GM18907 (cell line): ENCODE results near the gene SURF4.
A peak's percentile ranks its signal among the peaks of the same experiment; 100 is the strongest.

ENCODE experiments used
- ATAC-seq: cut with Tn5 transposase; IDR thresholded peaks from one replicate; pipeline ENCODE4 v1.9.1; 2021; ENCODE audit warnings: mild to moderate bottlenecking, moderate library complexity; ENCODE audit not compliant: unreplicated experiment

The SURF4 gene

DNA sequence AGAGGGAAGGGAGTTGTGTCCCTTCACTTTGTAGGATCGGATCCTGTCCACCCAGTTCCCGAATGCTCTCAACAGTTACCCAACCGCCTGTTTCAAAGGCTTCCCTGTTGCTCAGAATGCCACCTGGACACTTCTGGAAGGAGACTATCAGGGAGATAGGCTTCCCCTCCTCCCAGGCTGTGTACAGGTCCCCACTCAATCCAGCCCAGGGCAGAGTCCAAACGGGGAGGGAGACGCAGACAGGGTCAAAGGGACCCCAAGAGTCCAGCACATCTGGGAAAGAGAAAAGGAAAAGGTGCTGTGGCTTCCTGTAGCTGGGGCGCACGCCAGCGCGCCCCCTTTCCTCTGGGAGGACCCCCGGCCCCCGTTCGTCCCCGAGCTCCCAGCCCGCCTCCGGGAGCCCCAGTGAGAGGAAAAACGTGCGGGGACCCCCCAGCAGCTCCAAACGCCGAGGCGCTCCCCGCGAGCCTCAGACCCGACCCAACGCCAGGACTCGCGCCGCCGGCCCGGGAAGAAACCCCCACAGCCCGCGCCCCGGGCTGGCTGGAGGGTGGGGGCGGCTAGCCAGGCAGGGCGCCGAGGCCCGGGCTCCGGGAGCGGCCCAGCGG, 640 bp downstream of the SURF4 start:
- ATAC-seq: peak; percentile 16

DNA sequence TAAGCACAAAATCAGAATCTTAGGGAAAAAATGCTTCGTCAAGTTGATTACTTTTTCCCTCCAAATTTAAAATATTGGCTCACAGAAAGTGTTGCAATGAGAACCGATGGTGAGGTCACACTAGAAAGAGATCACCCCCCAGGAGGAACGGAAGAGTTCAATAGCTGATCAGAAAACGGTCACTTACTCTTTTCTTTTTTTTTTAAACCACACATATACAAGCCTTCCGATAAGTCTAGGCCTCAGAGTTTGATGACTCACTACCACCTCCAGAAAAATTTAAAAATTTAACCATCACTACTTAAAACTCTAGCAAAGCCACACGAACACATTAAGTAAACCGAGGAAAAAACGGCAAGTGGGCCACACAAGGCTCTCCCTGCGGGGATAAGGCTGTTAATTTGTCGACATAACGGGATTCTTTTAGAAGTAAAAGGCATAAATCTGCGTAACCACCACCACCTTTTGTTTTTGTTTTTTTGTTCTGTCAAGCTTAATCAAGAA, 1.2 kb downstream of the SURF4 start:
- no peak for ATAC-seq

- ATAC-seq: no peak
Measured at GRCh38 chr9:133372144-133372543, 3.7 kb downstream of the SURF4 start.

DNA sequence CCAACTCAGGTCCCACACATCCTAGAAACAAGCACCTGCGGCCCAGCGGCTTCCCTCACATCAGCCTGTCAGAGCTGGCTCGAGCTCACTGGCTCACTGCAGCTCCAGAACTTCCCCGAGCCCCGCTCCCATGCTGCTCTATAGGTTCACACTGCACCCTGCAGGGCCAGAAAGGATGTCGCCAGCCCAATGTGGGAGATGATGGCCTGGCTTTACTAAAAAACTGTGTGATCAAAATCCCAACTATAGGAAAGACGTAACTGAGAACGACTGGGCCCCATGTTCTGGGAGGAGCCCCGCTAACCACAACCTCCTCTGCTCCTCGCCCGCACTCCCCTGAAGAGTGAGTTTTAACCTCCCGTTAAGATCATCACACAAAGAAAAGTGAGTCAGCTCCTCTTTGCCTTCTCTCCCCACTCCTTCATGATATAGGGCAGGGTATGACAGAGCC, 4.6 kb downstream of the SURF4 start:
- ATAC-seq: no peak

- no peak for ATAC-seq
Measured at GRCh38 chr9:133370685-133371084, 5.2 kb downstream of the SURF4 start.

- no peak for ATAC-seq
Measured at GRCh38 chr9:133369933-133370332, 5.9 kb downstream of the SURF4 start.

- no peak for ATAC-seq
Measured at GRCh38 chr9:133369422-133369821, 6.4 kb downstream of the SURF4 start.

DNA sequence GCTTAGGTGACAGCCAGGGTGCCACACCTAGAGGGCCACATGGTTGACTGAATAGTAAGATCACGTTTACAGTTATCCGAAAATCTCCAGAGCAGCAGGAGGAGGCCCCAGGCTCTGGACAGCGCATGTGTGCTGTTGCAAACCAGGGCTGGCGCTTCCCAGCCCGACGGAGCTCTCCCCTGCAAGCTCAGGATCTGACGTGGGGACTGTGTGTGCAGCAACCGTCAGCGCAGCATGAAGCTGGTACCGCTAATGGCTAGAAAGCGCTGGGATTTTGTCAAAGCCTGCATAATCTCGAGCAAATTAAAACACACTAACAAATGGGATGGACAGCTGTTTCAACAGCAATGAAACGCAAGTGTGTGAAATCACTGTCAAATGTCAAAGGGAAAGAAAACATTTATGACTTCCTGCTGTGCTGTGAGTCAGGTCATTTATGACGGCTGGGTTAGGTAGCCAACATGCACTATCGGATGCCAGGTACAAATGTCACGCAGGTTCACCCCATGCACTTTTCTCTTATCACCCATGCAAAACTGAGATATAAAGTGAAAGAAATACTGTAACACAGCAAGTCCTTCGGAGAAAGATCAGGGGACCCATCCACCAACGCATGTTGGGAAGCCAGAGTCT, 7.5 kb downstream of the SURF4 start:
- ATAC-seq: no peak

- no peak for ATAC-seq
Measured at GRCh38 chr9:133367778-133368177, 8.1 kb downstream of the SURF4 start.

GRCh38 chr9:133367221-133367620, 8.6 kb downstream of the SURF4 start:
- no peak for ATAC-seq

- ATAC-seq: no peak
Measured at GRCh38 chr9:133366435-133366834, 9.4 kb downstream of the SURF4 start.

GRCh38 chr9:133362359-133363044, 13.4 kb downstream of the SURF4 start:
- no peak for ATAC-seq

- no peak for ATAC-seq
Measured at GRCh38 chr9:133361507-133362092, 14.3 kb downstream of the SURF4 start.

GRCh38 chr9:133360400-133361393, 15.2 kb downstream of the SURF4 start:
- no peak for ATAC-seq

DNA sequence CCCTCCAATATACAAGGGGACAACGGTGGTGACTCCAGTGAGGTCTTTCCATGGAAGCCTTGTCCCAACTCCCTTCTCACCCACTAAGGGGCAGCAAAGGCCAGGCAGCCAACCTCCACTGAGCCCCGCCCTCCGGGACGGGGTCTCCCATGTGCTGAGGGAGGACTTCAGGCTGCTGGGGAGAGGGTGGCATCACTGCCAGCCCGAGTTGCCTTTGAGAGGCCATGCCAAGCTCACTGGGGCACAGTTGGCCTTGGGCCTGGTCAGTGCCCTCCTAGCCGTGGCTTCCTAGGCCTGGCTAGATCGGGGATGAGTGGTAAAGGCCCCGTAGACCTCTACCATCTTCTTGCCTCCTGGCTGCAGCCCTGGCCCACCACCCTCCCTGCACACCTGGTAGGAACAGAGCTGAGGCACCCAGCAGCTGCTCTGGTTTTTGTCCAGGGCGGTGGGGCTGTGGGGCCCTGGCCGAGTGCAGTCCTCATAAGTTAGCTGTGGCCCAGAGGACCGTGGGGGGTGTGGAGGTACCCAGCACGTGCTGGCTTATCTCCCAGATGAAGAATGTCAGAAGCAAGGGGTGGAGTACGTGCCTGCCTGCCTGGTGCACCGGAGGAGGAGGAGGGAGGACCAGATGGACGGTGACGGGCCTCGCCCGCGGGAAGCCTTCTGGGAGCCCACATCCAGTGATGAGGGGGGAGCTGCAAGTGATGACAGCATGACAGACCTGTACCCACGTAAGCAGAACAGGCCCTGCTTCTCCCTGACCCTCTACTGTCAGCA, 16.3 kb downstream of the SURF4 start:
- ATAC-seq: no peak

DNA sequence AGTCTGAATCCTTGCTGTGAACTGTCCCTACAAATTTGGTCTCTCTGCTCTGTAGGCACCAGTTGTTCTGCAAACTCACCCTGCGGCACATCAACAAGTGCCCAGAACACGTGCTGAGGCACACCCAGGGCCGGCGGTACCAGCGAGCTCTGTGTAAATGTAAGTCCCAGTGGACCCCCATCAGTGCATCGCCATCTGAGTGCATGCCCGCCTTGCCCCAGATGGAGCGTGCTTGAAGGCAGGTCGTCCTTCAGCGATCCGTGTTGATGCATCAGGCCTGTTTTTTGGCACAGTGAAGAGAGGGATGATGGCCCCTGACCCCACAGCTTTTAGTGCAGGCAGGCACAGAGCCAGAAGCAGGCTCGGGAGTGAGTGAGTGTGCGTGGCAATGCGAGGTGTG, 18.2 kb downstream of the SURF4 start:
- no peak for ATAC-seq

GRCh38 chr9:133356391-133357091, 19.3 kb downstream of the SURF4 start, which contains the start of the genes SURF1 and SURF2:
Gene SURF1, minus strand, starts transcription at chr9:133356487. Its CDS starts 34 bp downstream, at chr9:133356453.
Gene SURF2, plus strand, starts transcription at chr9:133356550. Its CDS starts 43 bp downstream, at chr9:133356593.
- peak; percentile 44 for ATAC-seq

GRCh38 chr9:133355881-133356357, 19.9 kb downstream of the SURF4 start:
- peak; percentile 20 for ATAC-seq

- ATAC-seq: no peak
Measured at GRCh38 chr9:133354766-133355165, 21.1 kb downstream of the SURF4 start.
